T-helper 22 cell (primary cell): ENCODE measurements around the gene RING1.

Experiments
- DNase-seq: peaks from one replicate; pipeline ENCODE4 v3.0.0-alpha.2; 2020; ENCODE audit warnings: low read depth

The RING1 gene

DNA sequence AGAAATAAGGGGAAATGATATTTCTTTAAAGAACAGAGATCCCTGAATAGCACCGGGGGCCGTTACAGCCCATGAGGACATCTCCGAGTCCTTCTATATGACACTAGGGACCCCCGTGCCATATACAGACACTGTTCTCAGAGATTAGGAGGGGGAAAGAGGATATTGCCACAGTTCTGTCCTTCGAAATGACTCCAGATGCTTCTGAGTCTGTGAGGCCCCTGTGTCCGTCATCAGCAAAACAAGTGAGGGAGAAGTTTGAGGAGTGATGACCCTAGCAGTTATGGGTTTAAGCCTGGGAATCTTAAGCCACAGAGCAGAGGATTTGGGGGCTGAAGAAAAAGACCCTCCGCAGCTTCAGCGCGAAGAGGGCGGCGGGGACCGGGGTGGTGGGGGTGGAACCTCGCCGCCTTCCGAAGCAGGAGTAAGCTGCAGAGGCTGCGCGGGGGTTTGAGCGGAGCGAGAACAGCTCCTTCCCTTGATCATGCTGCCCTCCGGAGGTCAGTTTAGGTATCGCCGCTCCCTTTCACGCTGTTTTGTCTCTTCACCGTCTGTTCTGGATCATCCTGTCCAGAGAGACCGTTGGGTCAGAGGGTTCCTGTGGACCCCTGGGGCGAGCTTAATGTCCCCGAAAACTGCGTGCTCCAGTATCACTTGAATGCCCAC is 39.8 kb downstream of the RING1 start:
- DNase-seq: peak; percentile 71

- peak; percentile 28 for DNase-seq
Measured at GRCh38 chr6:33248643-33248931, 40.3 kb downstream of the RING1 start.

DNA sequence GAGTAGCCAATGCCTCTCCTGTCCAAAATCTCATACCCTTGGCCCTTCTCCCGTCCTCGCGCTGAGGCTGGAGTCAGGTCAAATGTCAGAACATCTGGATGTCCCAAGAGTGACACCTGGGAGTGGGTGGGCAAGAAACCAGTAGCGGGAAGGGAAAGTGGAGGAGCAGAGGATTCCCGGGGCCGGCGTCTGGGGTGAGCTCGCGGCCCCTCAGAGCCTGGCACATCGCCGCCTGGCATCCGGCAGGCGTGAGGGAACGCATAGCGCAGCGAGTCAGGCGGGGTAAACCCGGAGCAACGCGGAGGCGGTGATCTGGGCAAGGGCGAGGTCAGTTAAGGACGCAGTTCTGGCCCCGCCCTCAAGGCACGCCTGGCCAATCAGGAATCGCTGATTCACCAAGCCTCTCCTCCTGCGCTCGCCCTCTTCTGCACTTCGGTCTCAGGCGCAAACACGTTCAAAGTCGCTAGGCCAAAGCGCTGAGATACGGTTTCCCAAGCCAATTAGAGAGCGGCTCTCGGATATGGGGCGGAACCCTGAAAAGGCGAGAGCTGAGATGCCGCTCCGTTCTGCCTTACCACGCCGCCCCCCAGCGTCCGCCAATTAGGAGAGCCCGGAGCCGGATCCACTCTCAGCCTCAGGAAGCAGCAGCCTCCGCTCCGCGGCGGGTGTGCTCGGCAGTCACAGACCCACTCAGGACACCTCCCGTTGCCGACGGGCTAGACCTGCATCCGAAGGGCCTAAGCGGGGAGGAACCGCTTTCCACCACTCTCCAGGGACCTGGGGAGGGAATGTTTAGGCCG is 40.8 kb downstream of the RING1 start:
- DNase-seq: peak; percentile 96

DNA sequence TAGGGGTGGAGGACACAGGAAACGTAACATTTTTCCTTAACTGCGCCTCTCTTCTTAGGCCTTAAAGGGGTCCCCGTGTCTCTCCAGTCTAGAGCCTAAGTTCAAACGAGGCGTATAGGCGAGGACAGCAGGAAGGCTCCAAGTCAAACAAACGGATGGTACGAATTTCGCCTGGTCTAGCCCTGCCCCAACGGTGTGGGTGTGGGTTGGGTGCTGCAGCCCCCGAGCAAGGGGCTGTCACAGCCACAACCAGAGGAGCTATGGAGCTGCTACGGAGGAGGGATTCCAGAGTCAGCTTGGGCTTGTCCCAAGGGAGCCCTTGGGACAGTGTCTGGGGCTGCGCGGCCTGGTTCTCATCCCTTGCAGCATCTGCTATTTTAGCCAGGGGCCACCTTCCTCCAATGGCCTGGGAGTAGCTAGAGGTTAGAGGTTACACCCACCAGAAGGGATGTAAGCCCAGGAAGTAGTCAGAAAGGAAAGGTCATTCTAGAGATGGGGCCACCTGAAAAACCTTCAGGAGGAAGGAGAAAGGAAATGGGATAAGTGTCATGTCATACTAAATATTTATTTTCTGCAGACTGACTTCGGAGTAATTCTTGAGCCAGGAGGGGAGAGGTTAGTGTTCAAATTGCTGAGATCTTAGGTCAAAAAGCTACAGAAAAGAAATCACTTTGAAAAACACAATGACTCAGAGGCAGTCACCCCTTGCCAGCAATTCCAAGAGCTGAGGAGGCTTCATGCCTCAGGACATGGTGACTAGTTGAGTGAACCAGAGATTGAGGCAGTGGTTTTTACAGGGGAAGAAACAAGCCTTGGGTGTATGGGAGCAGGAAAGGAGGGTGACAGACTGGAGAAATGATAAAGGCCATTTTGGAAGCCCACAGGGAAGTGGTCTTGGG is 41.7 kb downstream of the RING1 start:
- DNase-seq: no peak

- DNase-seq: no peak
Measured at GRCh38 chr6:33250731-33251130, 42.4 kb downstream of the RING1 start.

GRCh38 chr6:33251395-33252012 is 43.2 kb downstream of the RING1 start:
- DNase-seq: no peak

- DNase-seq: no peak
Measured at GRCh38 chr6:33252759-33253158, 44.5 kb downstream of the RING1 start.

- DNase-seq: no peak
Measured at GRCh38 chr6:33254591-33254990, 46.3 kb downstream of the RING1 start.

DNA sequence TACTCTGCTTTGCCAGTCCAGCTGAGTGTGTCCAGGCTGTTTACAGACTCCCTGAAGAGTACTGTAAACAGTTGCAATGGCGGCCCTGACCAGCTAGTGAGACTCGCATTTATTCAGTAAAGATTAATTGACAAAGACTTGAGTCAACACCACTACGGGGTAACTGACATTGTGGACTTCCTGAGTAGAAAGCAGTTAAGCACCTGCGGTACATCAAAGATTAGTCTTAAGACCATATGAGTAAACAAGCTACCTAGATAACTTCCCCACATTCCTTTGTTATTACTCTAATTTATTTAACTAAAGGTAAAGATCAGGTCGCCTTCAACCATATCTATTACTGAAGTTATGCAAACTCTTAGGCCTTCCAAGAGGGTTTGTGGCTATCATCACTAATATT is 50.7 kb downstream of the RING1 start:
- no peak for DNase-seq
